KBM-7 (cell line): Measurements from ENCODE around the gene DISP1.

ENCODE experiments used
- DNase-seq: peaks from one replicate; pipeline ENCODE4 v3.0.0-alpha.2; 2015
- in situ Hi-C: fragments of 300-500 bp; cut with MboI; formaldehyde crosslinking; loops from 2 replicates; pipeline ENCODE4 v1.14.3; 2020; ENCODE audit warnings: low sequenced_read_pairs, low pct_unique_long_range_greater_than_20kb, mixed read lengths

Gene DISP1

GRCh38 chr1:222791006-222791710 lies 23.7 kb upstream of the DISP1 start:
- no peak for DNase-seq
- in situ Hi-C loops: loop anchor here (25.0 kb wide), 1 partner anchor 296 kb away; no protein-coding TSS in a partner anchor

- peak; percentile 48 for DNase-seq
- in situ Hi-C loops: loop anchor here (25.0 kb wide), 1 partner anchor 295 kb away; no protein-coding TSS in a partner anchor
These were observed 22.1 kb upstream of the DISP1 start for GRCh38 chr1:222792744-222793143.

DNA sequence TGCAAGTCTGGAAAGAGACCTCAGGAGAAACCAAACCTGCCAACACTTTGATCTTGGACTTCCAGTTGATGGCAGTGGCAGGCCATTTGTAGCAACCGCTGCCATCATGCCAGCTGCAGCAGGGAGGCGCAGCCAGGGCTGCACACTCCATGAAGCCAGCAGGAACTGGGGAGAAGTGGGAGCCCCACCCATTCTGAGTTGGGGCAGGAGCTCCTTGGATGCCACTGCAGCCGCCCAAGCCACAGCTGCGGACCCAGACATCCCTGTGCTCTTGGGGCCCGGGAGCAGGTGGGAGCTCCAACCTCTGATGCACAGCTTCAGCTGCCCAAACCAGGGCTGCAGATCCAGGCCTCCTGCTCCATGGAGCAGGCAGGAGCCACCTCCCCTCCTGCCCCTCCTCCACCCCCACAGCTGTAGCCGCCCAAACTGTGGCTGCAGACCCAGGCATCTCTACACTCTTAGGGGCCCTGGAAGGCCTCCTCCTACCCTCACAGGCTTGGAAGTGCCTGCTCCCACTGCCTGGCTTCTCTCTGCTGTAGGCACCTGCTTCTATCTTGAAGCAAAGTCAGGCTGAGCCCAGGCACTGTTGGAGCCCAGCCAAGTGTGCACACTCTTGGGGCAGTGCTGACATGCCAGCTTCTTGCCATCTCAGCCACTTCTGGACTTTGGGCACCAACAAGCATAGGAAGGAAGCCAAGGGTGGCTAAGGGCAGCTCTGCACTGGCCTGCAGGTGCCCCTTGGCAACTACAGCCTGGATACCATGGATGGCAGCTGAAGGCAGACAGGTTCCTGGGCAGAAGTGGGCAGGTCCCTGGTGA lies 20.0 kb upstream of the DISP1 start:
- no peak for DNase-seq
- in situ Hi-C loops: loop anchor here (25.0 kb wide), 1 partner anchor 292 kb away; no protein-coding TSS in a partner anchor

GRCh38 chr1:222798116-222798515 lies 16.7 kb upstream of the DISP1 start:
- DNase-seq: no peak
- in situ Hi-C loops: loop anchor here (25.0 kb wide), 1 partner anchor 289 kb away; no protein-coding TSS in a partner anchor

GRCh38 chr1:222798975-222799374 lies 15.9 kb upstream of the DISP1 start:
- in situ Hi-C loops: loop anchor here (25.0 kb wide), 1 partner anchor 288 kb away; no protein-coding TSS in a partner anchor
- DNase-seq: no peak

GRCh38 chr1:222801067-222801466 lies 13.8 kb upstream of the DISP1 start:
- no peak for DNase-seq
- in situ Hi-C loops: no loop called here

GRCh38 chr1:222811671-222812070 lies 3.2 kb upstream of the DISP1 start:
- DNase-seq: no peak

GRCh38 chr1:222813866-222814535 lies 838 bp upstream of the DISP1 start:
- no peak for DNase-seq
- in situ Hi-C loops: no loop called here

More at GRCh38 chr1:222811671-222812070, 3.2 kb upstream of the DISP1 start:
- in situ Hi-C loops: no loop called here

- in situ Hi-C loops: no loop called here
These were observed 564 bp downstream of the DISP1 start for GRCh38 chr1:222815440-222815765.

GRCh38 chr1:222817529-222817928 lies 2.7 kb downstream of the DISP1 start:
- no peak for DNase-seq
- in situ Hi-C loops: no loop called here

More at GRCh38 chr1:222815440-222815765, 564 bp downstream of the DISP1 start:
- DNase-seq: no peak

DNA sequence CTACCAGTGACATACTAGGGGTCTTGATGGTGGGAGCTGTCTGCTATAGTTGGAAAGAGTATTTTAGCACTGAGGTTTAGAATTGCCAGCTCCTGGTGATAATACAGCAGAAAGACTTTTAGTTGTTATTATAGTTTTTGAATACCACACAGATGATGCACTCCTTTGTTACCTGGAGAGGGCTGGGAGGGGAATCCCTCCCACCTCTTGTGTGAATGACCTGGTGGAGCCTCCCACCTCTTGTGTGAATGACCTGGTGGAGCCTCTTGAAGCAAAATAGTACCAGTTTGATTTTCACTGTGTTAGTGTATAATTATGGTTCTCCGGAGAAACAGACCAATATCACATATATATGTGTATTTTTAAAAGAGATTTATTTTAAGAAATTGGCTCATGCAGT lies 3.3 kb downstream of the DISP1 start:
- in situ Hi-C loops: no loop called here
- no peak for DNase-seq

GRCh38 chr1:222820171-222820712 lies 5.4 kb downstream of the DISP1 start:
- DNase-seq: no peak
- in situ Hi-C loops: no loop called here

GRCh38 chr1:222821239-222821638 lies 6.4 kb downstream of the DISP1 start:
- no peak for DNase-seq
- in situ Hi-C loops: no loop called here

DNA sequence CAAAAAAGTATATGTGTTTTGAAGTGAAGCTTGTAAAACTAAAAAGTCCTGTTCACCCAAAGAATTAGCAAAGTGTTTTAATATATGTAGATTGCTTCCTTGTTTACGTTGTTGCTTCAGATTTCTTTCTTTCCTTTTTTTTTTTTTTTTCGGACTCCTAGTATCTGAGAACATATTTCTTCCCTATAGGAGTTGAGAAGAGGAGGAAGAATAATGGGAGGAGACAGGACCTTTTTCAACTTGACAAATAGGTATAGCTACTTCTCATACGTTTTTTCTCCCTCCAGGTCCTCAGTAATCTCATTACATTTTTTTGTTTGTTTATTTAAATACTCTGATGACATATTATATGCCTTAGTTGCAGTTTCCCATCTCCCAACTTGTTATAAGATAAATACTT lies 8.9 kb downstream of the DISP1 start:
- no peak for DNase-seq
- in situ Hi-C loops: no loop called here

- in situ Hi-C loops: no loop called here
- DNase-seq: no peak
These were observed 9.8 kb downstream of the DISP1 start for GRCh38 chr1:222824641-222825040.

- DNase-seq: no peak
- in situ Hi-C loops: no loop called here
These were observed 14.1 kb downstream of the DISP1 start for GRCh38 chr1:222828939-222829338.

DNA sequence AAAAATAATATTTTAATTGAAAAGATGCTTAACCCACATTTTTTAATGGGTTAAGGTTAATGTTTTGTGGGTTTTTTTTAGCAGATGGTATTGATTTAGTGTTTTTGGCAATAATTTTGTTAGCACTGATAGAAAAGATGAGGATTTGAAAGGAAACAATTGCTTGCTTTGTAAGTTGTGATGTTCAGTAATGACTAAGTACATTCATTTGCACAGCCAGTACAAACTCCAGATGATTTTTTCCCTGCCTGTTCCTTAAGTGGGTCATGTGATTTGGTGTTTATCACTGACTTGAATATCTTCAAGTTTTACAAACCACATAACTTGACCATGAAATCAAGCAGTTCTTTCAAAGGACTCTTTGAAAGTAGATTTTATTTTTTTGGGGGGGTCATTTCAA lies 15.0 kb downstream of the DISP1 start:
- in situ Hi-C loops: no loop called here
- DNase-seq: no peak

DNA sequence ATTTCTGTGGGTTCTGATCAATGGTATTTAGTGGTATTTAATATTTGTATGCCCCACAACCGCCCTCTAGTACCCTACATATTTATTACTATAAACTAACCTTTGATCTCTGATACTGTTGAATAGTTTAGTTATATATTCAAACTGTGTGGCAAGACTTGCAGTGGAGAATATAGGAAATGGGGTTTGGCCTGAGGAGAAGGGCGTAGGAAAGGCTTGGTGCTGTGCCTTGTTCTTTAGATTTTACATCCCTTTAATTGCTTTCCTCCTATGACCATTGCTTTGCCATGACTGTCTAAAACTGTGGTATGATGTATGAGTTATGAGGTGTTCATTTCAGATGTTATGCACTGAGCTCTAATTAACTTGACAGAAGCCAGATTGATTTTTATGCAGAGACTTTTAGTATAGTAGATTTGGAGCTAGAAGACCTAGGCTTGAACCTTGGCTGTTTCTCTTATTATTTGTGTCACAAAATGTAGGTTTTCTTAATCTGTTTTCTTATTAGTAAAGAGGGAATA lies 18.6 kb downstream of the DISP1 start:
- DNase-seq: no peak
- in situ Hi-C loops: no loop called here
